IMR-90 (cell line): ENCODE measurements around the gene CFAP97D2. TPM values are rescaled to one million over a fixed set of nuclear protein-coding genes. Genes with fewer than 3 reads are reported as not detected.

Experiments used
- ATAC-seq: fragments of 200-7000 bp; cut with Tn5 transposase; 2 replicates; pipeline ENCODE4 v1.9.1; 2020; ENCODE audit warnings: low read depth, mild to moderate bottlenecking, moderate library complexity
- BruUV-seq: library from RNA; stranded (reverse); fragments of 400-500 nt; replicated peaks from 2 replicates; lab custom pipeline; 2021; lab: Mats Ljungman, UMichigan
- CTCF ChIA-PET: fragments of 300-600 bp; formaldehyde crosslinking; extraction: SDS; loops from one replicate; lab custom pipeline; 2021; ENCODE audit warnings: antibody characterized with exemption; lab: Yijun Ruan, JAX
- POLR2A ChIA-PET: fragments of 300-600 bp; sonication (Branson Sonifier 250); formaldehyde crosslinking; loops from one replicate; lab custom pipeline; 2022; ENCODE audit warnings: antibody characterized with exemption; ENCODE audit not compliant: unreplicated experiment; lab: Charles Lee
- DNase-seq: peaks from one replicate; pipeline ENCODE4 v3.0.0; 2013
- H2AFZ ChIP-seq: replicated peaks from 2 replicates; pipeline ENCODE3; 2013; ENCODE audit warnings: low read length, mild to moderate bottlenecking; ENCODE audit not compliant: poor library complexity
- H2AK5ac ChIP-seq: 2 replicates; pipeline ENCODE4 v1.6.1; 2013; ENCODE audit warnings: low read depth, low read length, inconsistent platforms
- H2AK9ac ChIP-seq: replicated peaks from 2 replicates; pipeline ENCODE3; 2013; ENCODE audit warnings: mild to moderate bottlenecking, low read depth, low read length, moderate library complexity; ENCODE audit not compliant: poor library complexity
- H2BK120ac ChIP-seq: 2 replicates; pipeline ENCODE4 v1.6.1; 2013; ENCODE audit warnings: low read depth, low read length, inconsistent platforms
- H2BK15ac ChIP-seq: 3 replicates; pipeline ENCODE4 v1.6.1; 2013; ENCODE audit warnings: low read depth, low read length, inconsistent platforms
- H2BK20ac ChIP-seq: 2 replicates; pipeline ENCODE4 v1.6.1; 2013; ENCODE audit warnings: low read depth, mild to moderate bottlenecking, inconsistent platforms, low read length, moderate library complexity
- H2BK5ac ChIP-seq: 2 replicates; pipeline ENCODE4 v1.6.1; 2013; ENCODE audit warnings: mild to moderate bottlenecking, low read depth, low read length, inconsistent platforms; ENCODE audit not compliant: poor library complexity, severe bottlenecking
- H3K14ac ChIP-seq: replicated peaks from 2 replicates; pipeline ENCODE4 v1.6.1; 2013; ENCODE audit warnings: low read depth, low read length, inconsistent platforms
- H3K18ac ChIP-seq: 2 replicates; pipeline ENCODE4 v1.6.1; 2013; ENCODE audit warnings: low read depth, low read length, control low read depth
- H3K23ac ChIP-seq: 2 replicates; pipeline ENCODE4 v1.6.1; 2013; ENCODE audit warnings: low read depth, low read length, inconsistent platforms
- H3K27ac ChIP-seq: 2 replicates; pipeline ENCODE4 v1.5.1; 2013; ENCODE audit warnings: mild to moderate bottlenecking, control low read depth, low read length; ENCODE audit not compliant: insufficient read depth
- H3K27me3 ChIP-seq: 2 replicates; pipeline ENCODE4 v1.6.1; 2013; ENCODE audit warnings: low read length; ENCODE audit not compliant: control insufficient read depth, insufficient read depth
- H3K36me3 ChIP-seq: 2 replicates; pipeline ENCODE4 v1.6.1; 2013; ENCODE audit warnings: low read length, mixed read lengths; ENCODE audit not compliant: control insufficient read depth, insufficient read depth
- H3K4ac ChIP-seq: 2 replicates; pipeline ENCODE4 v1.6.1; 2013; ENCODE audit warnings: low read depth, low read length, inconsistent platforms
- H3K4me1 ChIP-seq: 2 replicates; pipeline ENCODE4 v1.6.1; 2013; ENCODE audit warnings: low read length, mixed read lengths; ENCODE audit not compliant: control insufficient read depth, insufficient read depth
- H3K4me2 ChIP-seq: 2 replicates; pipeline ENCODE4 v1.6.1; 2013; ENCODE audit warnings: low read depth, mild to moderate bottlenecking, control low read depth, low read length, moderate library complexity
- H3K4me3 ChIP-seq: 2 replicates; pipeline ENCODE4 v1.5.1; 2013; ENCODE audit warnings: low read depth, mild to moderate bottlenecking, control low read depth, low read length, moderate library complexity; ENCODE audit not compliant: insufficient read depth
- H3K56ac ChIP-seq: 2 replicates; pipeline ENCODE4 v1.6.1; 2013; ENCODE audit warnings: low read length, inconsistent platforms; ENCODE audit not compliant: insufficient read depth; ENCODE audit errors: extremely low read depth
- H3K79me1 ChIP-seq, 2 experiments: 2 replicates each; pipeline ENCODE4 v1.6.1; 2013; ENCODE audit warnings: low read length in 2 of 2, inconsistent platforms in 1 of 2, low read depth in 1 of 2
- H3K9ac ChIP-seq: 2 replicates; pipeline ENCODE4 v1.6.1; 2013; ENCODE audit warnings: low read depth, low read length, control low read depth
- H3K9me1 ChIP-seq: 2 replicates; pipeline ENCODE4 v1.6.1; 2013; ENCODE audit warnings: low read length, inconsistent platforms; ENCODE audit not compliant: insufficient read depth
- H3K9me3 ChIP-seq: 2 replicates; pipeline ENCODE4 v1.6.1; 2013; ENCODE audit warnings: low read length; ENCODE audit not compliant: control insufficient read depth, insufficient read depth
- H4K20me1 ChIP-seq: 2 replicates; pipeline ENCODE4 v1.6.1; 2013; ENCODE audit warnings: low read length, inconsistent platforms; ENCODE audit not compliant: insufficient read depth
- H4K5ac ChIP-seq: 2 replicates; pipeline ENCODE4 v1.6.1; 2013; ENCODE audit warnings: mild to moderate bottlenecking, low read depth, low read length, control low read depth
- H4K8ac ChIP-seq, 2 experiments: 2 replicates each; pipeline ENCODE4 v1.6.1; 2013; ENCODE audit warnings: low read depth in 2 of 2, low read length in 2 of 2, control low read depth in 1 of 2, inconsistent platforms in 1 of 2
- H4K91ac ChIP-seq: 2 replicates; pipeline ENCODE4 v1.6.1; 2013; ENCODE audit warnings: low read depth, low read length, inconsistent platforms; ENCODE audit not compliant: insufficient read depth
- MXI1 ChIP-seq: IDR thresholded peaks from 2 replicates; pipeline ENCODE4 v1.6.1; 2012; ENCODE audit warnings: low read depth, mild to moderate bottlenecking, low read length, moderate library complexity, borderline replicate concordance
- POLR2A ChIP-seq: IDR thresholded peaks from 2 replicates; pipeline ENCODE4 v1.6.1; 2012; ENCODE audit warnings: mild to moderate bottlenecking, low read depth, low read length
- WGBS, 2 experiments: methylation state at CpG; one replicate each; pipeline versions ENCODE4 v1.1.5 to v1.1.7; 2013; ENCODE audit warnings: missing lambda C conversion rate in 2 of 2; ENCODE audit not compliant: insufficient read length in 1 of 2; ENCODE audit errors: extremely low coverage in 2 of 2; 5-methylcytosine and 5-hydroxymethylcytosine counted together
- dilution Hi-C: fragments of 300-500 bp; cut with HindIII; formaldehyde crosslinking; loops from one replicate; pipeline ENCODE4 v1.14.3; 2018; ENCODE audit warnings: low sequenced_read_pairs; ENCODE audit not compliant: unreplicated experiment
- in situ Hi-C: fragments of 300-500 bp; cut with MboI; formaldehyde crosslinking; loops from 3 replicates; pipeline ENCODE4 v1.14.3; 2019; ENCODE audit warnings: low sequenced_read_pairs, inconsistent platforms, mixed read lengths
- intact Hi-C: fragments of 100-400 bp; cut with micrococcal nuclease; formaldehyde crosslinking; loops from 2 replicates; pipeline ENCODE4 v1.10.0; 2022
- polyA plus RNA-seq, 3 experiments: library from polyadenylated mRNA; depleted of rRNA; stranded (reverse); fragments of >200 nt; gene quantifications; 2 replicates each; pipeline ENCODE4 v1.2.3, GENCODE V29; 2012; ENCODE audit warnings: low replicate concordance in 1 of 3
- total RNA-seq: library from RNA; depleted of rRNA; stranded (reverse); fragments of >200 nt; gene quantifications from 2 replicates; pipeline ENCODE4 v1.2.3, GENCODE V29; 2012

CFAP97D2 gene
- total and polyA plus RNA-seq, 2 of the 4 experiments (the other 2 are of a cell fraction), result not detected

DNA sequence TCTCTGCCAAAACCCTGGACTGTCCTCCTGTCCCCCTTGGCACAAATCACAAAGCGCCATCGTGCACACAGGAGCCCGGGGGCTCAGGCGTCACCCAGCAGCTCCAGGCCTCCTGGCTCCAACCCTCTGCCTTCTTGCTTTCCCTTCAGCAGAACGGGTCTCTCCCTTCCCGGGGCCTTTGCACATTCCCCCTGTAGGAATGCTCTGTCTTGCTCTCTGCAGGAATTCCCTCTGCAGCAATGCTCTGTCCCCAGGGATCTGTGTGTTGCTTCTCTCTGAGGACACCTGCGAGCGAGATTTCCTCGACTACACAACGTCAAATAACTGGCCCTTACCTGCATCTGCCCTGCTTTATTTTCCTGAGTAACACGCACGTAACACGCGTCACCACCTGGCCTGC is 33.3 kb upstream of the CFAP97D2 start:
- H3K18ac ChIP-seq, result no peak overlapping the region
- H3K9ac ChIP-seq, result no peak overlapping the region
- no peak overlapping the region for H3K14ac ChIP-seq
- no peaks in the 10 kb centered on the region for H3K9me3 ChIP-seq
- no peak for TF ChIP-seq POLR2A
- TF ChIP-seq MXI1, result no peak
- no peak overlapping the region for H2AK9ac ChIP-seq
- H3K4me3 ChIP-seq, result no peak overlapping the region
- H3K79me1 ChIP-seq, result 0 out of 4 replicates have a peak, but pooled peaks cover 0 to 5% of the 10 kb centered on the region in 2 experiments
- H4K8ac ChIP-seq, result no peak overlapping the region
- no peak overlapping the region for H2BK20ac ChIP-seq
- ChIA-PET CTCF (no interaction called here), POLR2A (no interaction called here)
- H3K27ac ChIP-seq, result no peak overlapping the region
- no TSS peak for BruUV-seq
- 94% methylated on average over 10 of the region's 14 CpGs; no CpG with 5 or more reads in 1 of the 2 experiments for WGBS, 2 experiments
- no peak for ATAC-seq
- H3K9me1 ChIP-seq, result peaks cover 19% of the 10 kb centered on the region
- no peak for DNase-seq
- H4K91ac ChIP-seq, result no peak overlapping the region
- no peak overlapping the region for H3K56ac ChIP-seq
- no peak overlapping the region for H3K4ac ChIP-seq
- H3K36me3 ChIP-seq, result no peaks in the 10 kb centered on the region
- H2AFZ ChIP-seq, result no peak overlapping the region
- H2AK5ac ChIP-seq, result no peak overlapping the region
- H2BK120ac ChIP-seq, result no peak overlapping the region
- peaks cover 20% of the 10 kb centered on the region; the same call in 1 of the 2 replicates for H3K27me3 ChIP-seq
- peaks cover 8% of the 10 kb centered on the region for H3K4me1 ChIP-seq
- no peak overlapping the region for H2BK15ac ChIP-seq
- in situ Hi-C loops, result no loop called here
- H3K4me2 ChIP-seq, result no peak overlapping the region
- H2BK5ac ChIP-seq, result no peak overlapping the region
- dilution Hi-C loops, result no loop called here
- no peak overlapping the region for H3K23ac ChIP-seq
- intact Hi-C loops, result no loop called here
- 0 out of 2 replicates have a peak, but pooled peaks cover 3% of the 10 kb centered on the region for H4K20me1 ChIP-seq
- no peak overlapping the region for H4K5ac ChIP-seq
